Stomach (tissue), 9 donors: ENCODE measurements around the gene ARMC6. TPM values are rescaled to one million over a fixed set of nuclear protein-coding genes. Genes with fewer than 3 reads are reported as not detected.
A peak's percentile ranks its signal among the peaks of the same experiment; 100 is the strongest.
"Not testable (repeated sequence)": the region's sequence is repeated elsewhere in the genome, so short reads cannot be mapped to it uniquely, and the experiment has no call there.

Experiments
- DNase-seq, 2 donors: peaks; one replicate each; pipeline versions ENCODE4 v3.0.0 to v3.0.0-alpha.2; 2013 to 2019
- H3K27ac ChIP-seq, 5 donors: fragments of 200-600 bp in 4 of 5; sonication (generic) in 4 of 5; one replicate each; pipeline ENCODE4 v1.5.1; 2013 to 2019; ENCODE audit warnings: mild to moderate bottlenecking in 1 of 5, moderate library complexity in 1 of 5
- H3K27me3 ChIP-seq, 3 donors: fragments of 200-600 bp; sonication (generic); one replicate each; pipeline ENCODE4 v1.5.1; 2017 to 2019; ENCODE audit warnings: mixed run types in 1 of 3
- H3K36me3 ChIP-seq, 4 donors: fragments of 200-600 bp; sonication (generic); 1 replicate in 3 of 4; 2 replicates in 1 of 4; pipeline ENCODE4 v1.5.1; 2016 to 2019
- H3K4me1 ChIP-seq, 4 donors: fragments of 200-600 bp; sonication (generic); one replicate each; pipeline ENCODE4 v1.5.1; 2016 to 2019
- H3K4me3 ChIP-seq, 4 donors: fragments of 200-600 bp; sonication (generic) in 3 of 4; one replicate each; pipeline ENCODE4 v1.5.1; 2016 to 2019; ENCODE audit warnings: mild to moderate bottlenecking in 1 of 4
- H3K9me3 ChIP-seq, 4 donors: fragments of 200-600 bp; sonication (generic); one replicate each; pipeline ENCODE4 v1.5.1; 2016 to 2019
- CTCF ChIP-seq, 7 experiments: fragments of 450-650 bp in 4 of 7; fragments of 200-600 bp in 3 of 7; sonication (generic) in 3 of 7; IDR thresholded peaks; one replicate each; pipeline ENCODE4 v1.5.1; 2016 to 2019; ENCODE audit warnings: antibody characterized with exemption in 7 of 7, control low read depth in 2 of 7, mild to moderate bottlenecking in 1 of 7
- EP300 ChIP-seq: sonication (generic); formaldehyde crosslinking; IDR thresholded peaks from one replicate; pipeline ENCODE4 v1.6.1; 2017; ENCODE audit warnings: antibody characterized with exemption
- POLR2A ChIP-seq, 4 donors: fragments of 450-650 bp; IDR thresholded peaks; one replicate each; pipeline ENCODE4 v1.6.1; 2016; ENCODE audit warnings: antibody characterized with exemption in 4 of 4, control low read depth in 2 of 4, mild to moderate bottlenecking in 1 of 4, moderate library complexity in 1 of 4
- POLR2AphosphoS5 ChIP-seq, 3 donors: sonication (generic); formaldehyde crosslinking; IDR thresholded peaks; one replicate each; pipeline ENCODE4 v1.6.1; 2016; ENCODE audit warnings: antibody characterized with exemption in 3 of 3
- WGBS, 5 donors: extraction: QIAGEN DNeasy Blood & Tissue Kit in 3 of 5; methylation state at CpG; one replicate each; pipeline versions ENCODE4 v1.1.5 to v1.1.7; 2013 to 2018; 5-methylcytosine and 5-hydroxymethylcytosine counted together
- intact Hi-C: fragments of 100-400 bp; cut with DNase I; formaldehyde crosslinking; loops from one replicate; pipeline ENCODE4 v1.15.1; 2023; ENCODE audit warnings: low total_unique reads
- polyA plus RNA-seq, 3 donors: library from polyadenylated mRNA; stranded (reverse); fragments of 200-250 nt; gene quantifications; one replicate each; pipeline ENCODE4 v1.2.3, GENCODE V29; 2013
- total RNA-seq, 5 donors: library from RNA; depleted of rRNA; stranded (reverse); fragments of >200 nt; gene quantifications; one replicate each; pipeline versions ENCODE4 v1.1.0 to v1.2.3, GENCODE V29; 2014 to 2016
- donor health status: healthy with polysubstance abuse.
- donor health status: Bipolar disorder and iron deficiency.
- donor health status: healthy.

Gene ARMC6
- total and polyA plus RNA-seq, 8 donors = 7.0 to 63.8 (median 21.1) TPM

DNA sequence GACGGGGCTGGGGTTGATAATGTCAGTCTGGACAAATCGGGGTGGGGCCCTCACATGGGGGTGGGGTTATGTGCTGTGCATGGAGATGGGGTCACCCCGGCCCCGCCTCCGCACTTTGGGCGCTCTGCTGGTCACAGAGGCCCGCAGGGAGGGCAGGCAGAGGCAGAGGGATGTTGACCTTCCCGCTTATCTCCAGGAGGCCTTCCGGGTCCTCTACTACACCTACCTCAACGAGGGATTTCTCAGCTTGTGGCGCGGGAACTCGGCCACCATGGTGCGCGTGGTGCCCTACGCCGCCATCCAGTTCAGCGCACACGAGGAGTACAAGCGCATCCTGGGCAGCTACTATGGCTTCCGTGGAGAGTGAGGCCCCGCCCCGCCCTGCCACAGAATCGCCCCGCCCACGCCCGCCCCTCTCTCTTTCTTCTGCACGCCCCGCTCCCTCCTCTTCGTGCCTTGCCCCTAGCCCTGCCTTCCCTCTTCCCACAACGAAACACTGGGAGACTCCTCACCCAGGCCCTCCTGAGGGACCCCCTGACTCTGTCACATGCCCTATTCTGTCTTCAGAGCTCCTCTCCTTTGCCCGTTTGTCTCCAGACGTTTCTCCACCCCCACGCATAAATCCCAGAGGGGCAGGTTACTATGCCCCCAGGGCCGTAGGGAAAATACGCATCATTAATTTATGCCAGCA, 72.1 kb downstream of the ARMC6 start:
- peaks cover 0 to 5% (median 0%) of the 10 kb centered on the region in 3 donors for H3K27me3 ChIP-seq
- DNase-seq = peak; percentile 51 to 91
- H3K27ac ChIP-seq = peak overlapping the region in 2 of 5 donors; percentile 46 to 51
- H3K9me3 ChIP-seq = no peaks in the 10 kb centered on the region
- H3K4me3 ChIP-seq = peak overlapping the region; percentile 35 to 45 (median 38)
- TF ChIP-seq EP300 (no peak), CTCF (IDR thresholded peaks at IDR 0.05) (no peak), POLR2AphosphoS5 (IDR thresholded peaks at IDR 0.05) (no peak), POLR2A (IDR thresholded peaks at IDR 0.05) (no peak)
- intact Hi-C loops = no loop called here
- 15 to 30% (median 21%) methylated on average over 34 to 36 of the region's 36 CpGs for WGBS, 5 donors
- H3K36me3 ChIP-seq = peaks cover 0 to 34% (median 26%) of the 10 kb centered on the region in 4 donors
- H3K4me1 ChIP-seq = peaks cover 9 to 31% (median 19%) of the 10 kb centered on the region in 4 donors

GRCh38 chr19:19106056-19106551, 72.7 kb downstream of the ARMC6 start:
- WGBS, 5 donors = 35 to 52% (median 42%) methylated on average over 22 to 25 of the region's 25 CpGs
- peaks cover 0 to 11% (median 0%) of the 10 kb centered on the region in 3 donors for H3K27me3 ChIP-seq
- H3K36me3 ChIP-seq = peaks cover 0 to 28% (median 20%) of the 10 kb centered on the region in 4 donors
- no peak for TF ChIP-seq EP300
- TF ChIP-seq CTCF (IDR thresholded peaks at IDR 0.05) = no peak
- no peak for TF ChIP-seq POLR2A (IDR thresholded peaks at IDR 0.05)
- TF ChIP-seq POLR2AphosphoS5 (IDR thresholded peaks at IDR 0.05) = no peak
- H3K4me1 ChIP-seq = peaks cover 15 to 37% (median 25%) of the 10 kb centered on the region in 4 donors
- no peaks in the 10 kb centered on the region for H3K9me3 ChIP-seq
- DNase-seq = peak in 1 of 2 donors; percentile 64
- intact Hi-C loops = no loop called here
- H3K27ac ChIP-seq = peak overlapping the region in 3 of 5 donors; percentile 11 to 51 (median 46)
- peak overlapping the region; percentile 35 to 45 (median 38) for H3K4me3 ChIP-seq

- 92 to 100% (median 97%) methylated on average over 7 of the region's 7 CpGs for WGBS, 5 donors
- H3K27ac ChIP-seq, H3K9me3 ChIP-seq, H3K4me3 ChIP-seq, intact Hi-C loops, DNase-seq: not testable (repeated sequence)
- H3K27me3 ChIP-seq = peaks cover 0 to 12% (median 0%) of the 10 kb centered on the region in 3 donors
- H3K36me3 ChIP-seq = peaks cover 0 to 20% (median 13%) of the 10 kb centered on the region in 4 donors
- H3K4me1 ChIP-seq = peaks cover 15 to 40% (median 29%) of the 10 kb centered on the region in 4 donors
Observed at GRCh38 chr19:19106938-19107337, 73.5 kb downstream of the ARMC6 start.

- WGBS, 5 donors = 81 to 89% (median 87%) methylated on average over 11 of the region's 11 CpGs
- Histone ChIP-seq H3K9me3 (no peaks in the 10 kb centered on the region), H3K27ac (no peak overlapping the region), H3K36me3 (peaks cover 0 to 15% (median 11%) of the 10 kb centered on the region in 4 donors), H3K4me3 (no peak overlapping the region), H3K4me1 (peaks cover 15 to 40% (median 29%) of the 10 kb centered on the region in 4 donors), H3K27me3 (peaks cover 0 to 12% (median 0%) of the 10 kb centered on the region in 3 donors)
- intact Hi-C loops = no loop called here
- DNase-seq = no peak
- TF ChIP-seq EP300 (no peak), POLR2A (IDR thresholded peaks at IDR 0.05) (no peak), POLR2AphosphoS5 (IDR thresholded peaks at IDR 0.05) (no peak), CTCF (IDR thresholded peaks at IDR 0.05) (no peak)
Observed at GRCh38 chr19:19107654-19108053, 74.3 kb downstream of the ARMC6 start.

Other genes with a start within 250 kb of the ARMC6 start
- 1 to 10 TPM in 1 of 5 donors, not detected in 4; 1.4 TPM for gene COMP, start 242.3 kb upstream of the ARMC6 start, total RNA-seq
- gene COMP, start 242.3 kb upstream of the ARMC6 start, polyA plus RNA-seq = 1 to 10 TPM in 2 of 3 donors, under 1 TPM in 1; 0.62 to 4.1 (median 1.8) TPM
- gene UPF1, start 201.6 kb upstream of the ARMC6 start, total RNA-seq = 100 to 1,000 TPM in 1 of 5 donors, 10 to 100 TPM in 4; 26.3 to 111 (median 46.6) TPM
- gene UPF1, start 201.6 kb upstream of the ARMC6 start, polyA plus RNA-seq = 10 to 100 TPM; 27.5 to 35.4 (median 32.2) TPM
- gene CERS1, start 137.4 kb upstream of the ARMC6 start, total RNA-seq = 1 to 10 TPM in 1 of 5 donors, under 1 TPM in 1, not detected in 3; 0.87 to 4.8 TPM
- under 1 TPM; 0.37 to 0.61 (median 0.53) TPM for gene CERS1, start 137.4 kb upstream of the ARMC6 start, polyA plus RNA-seq
- gene COPE, start 114.2 kb upstream of the ARMC6 start, total RNA-seq = 100 to 1,000 TPM in 3 of 5 donors, 10 to 100 TPM in 2; 76.7 to 239 (median 127) TPM
- gene COPE, start 114.2 kb upstream of the ARMC6 start, polyA plus RNA-seq = 100 to 1,000 TPM; 188 to 283 (median 267) TPM
- 100 to 1,000 TPM in 1 of 5 donors, 10 to 100 TPM in 4; 25.3 to 185 (median 56.7) TPM for gene DDX49, start 113.9 kb upstream of the ARMC6 start, total RNA-seq
- gene DDX49, start 113.9 kb upstream of the ARMC6 start, polyA plus RNA-seq = 10 to 100 TPM; 49.2 to 65.1 (median 50.3) TPM
- 10 to 100 TPM in 3 of 5 donors, 1 to 10 TPM in 2; 5.1 to 74.7 (median 12.9) TPM for gene HOMER3, start 92.4 kb upstream of the ARMC6 start, total RNA-seq
- gene HOMER3, start 92.4 kb upstream of the ARMC6 start, polyA plus RNA-seq = 10 to 100 TPM; 15.0 to 31.9 (median 18.7) TPM
- gene SUGP2, start 86 bp upstream of the ARMC6 start, total RNA-seq = 100 to 1,000 TPM in 1 of 5 donors, 10 to 100 TPM in 4; 51.7 to 104 (median 62.4) TPM
- gene SUGP2, start 86 bp upstream of the ARMC6 start, polyA plus RNA-seq = 10 to 100 TPM; 21.5 to 40.0 (median 28.1) TPM
- 10 to 100 TPM in 1 of 5 donors, 1 to 10 TPM in 4; 5.1 to 54.8 (median 6.7) TPM for gene SLC25A42, start 30.4 kb downstream of the ARMC6 start, total RNA-seq
- gene SLC25A42, start 30.4 kb downstream of the ARMC6 start, polyA plus RNA-seq = 1 to 10 TPM; 3.7 to 7.3 (median 6.7) TPM
- gene TMEM161A, start 104.9 kb downstream of the ARMC6 start, total RNA-seq = 10 to 100 TPM in 4 of 5 donors, 1 to 10 TPM in 1; 6.4 to 59.5 (median 15.9) TPM
- gene TMEM161A, start 104.9 kb downstream of the ARMC6 start, polyA plus RNA-seq = 10 to 100 TPM; 11.2 to 30.0 (median 11.8) TPM
- gene MEF2B, start 136.7 kb downstream of the ARMC6 start, total RNA-seq = 1 to 10 TPM in 1 of 5 donors, not detected in 4; 7.2 TPM
- gene MEF2B, start 136.7 kb downstream of the ARMC6 start, polyA plus RNA-seq = 1 to 10 TPM in 1 of 3 donors, under 1 TPM in 1, not detected in 1; 0.93 to 2.9 TPM
- 10 to 100 TPM in 4 of 5 donors, 1 to 10 TPM in 1; 8.3 to 96.9 (median 27.8) TPM for gene BORCS8, start 158.5 kb downstream of the ARMC6 start, total RNA-seq
- gene BORCS8, start 158.5 kb downstream of the ARMC6 start, polyA plus RNA-seq = 10 to 100 TPM; 21.0 to 31.1 (median 28.4) TPM
- gene RFXANK, start 158.7 kb downstream of the ARMC6 start, total RNA-seq = 100 to 1,000 TPM in 2 of 5 donors, 10 to 100 TPM in 3; 17.4 to 112 (median 61.4) TPM
- gene RFXANK, start 158.7 kb downstream of the ARMC6 start, polyA plus RNA-seq = 100 to 1,000 TPM; 121 to 145 (median 136) TPM
- 10 to 100 TPM in 1 of 5 donors, 1 to 10 TPM in 1, under 1 TPM in 1, not detected in 2; 0.45 to 14.8 (median 7.7) TPM for gene NR2C2AP, start 169.8 kb downstream of the ARMC6 start, total RNA-seq
- gene NR2C2AP, start 169.8 kb downstream of the ARMC6 start, polyA plus RNA-seq = 10 to 100 TPM; 18.2 to 28.9 (median 18.8) TPM
- 1 to 10 TPM in 1 of 5 donors, not detected in 4; 1.7 TPM for gene NCAN, start 178.4 kb downstream of the ARMC6 start, total RNA-seq
- under 1 TPM in 2 of 3 donors, not detected in 1; 0.05 to 0.06 TPM for gene NCAN, start 178.4 kb downstream of the ARMC6 start, polyA plus RNA-seq
- 1 to 10 TPM in 1 of 5 donors, not detected in 4; 1.3 TPM for gene TM6SF2, start 239.7 kb downstream of the ARMC6 start, total RNA-seq
- gene TM6SF2, start 239.7 kb downstream of the ARMC6 start, polyA plus RNA-seq = under 1 TPM in 2 of 3 donors, not detected in 1; 0.23 to 0.44 TPM